HCT116 (cell line): Measurements from ENCODE around the gene ESYT3. TPM values are rescaled to one million over a fixed set of nuclear protein-coding genes. Genes with fewer than 3 reads are reported as not detected.
"Not testable (repeated sequence)": the region's sequence is repeated elsewhere in the genome, so short reads cannot be mapped to it uniquely, and the experiment has no call there.

Source experiments
- ATAC-seq: fragments of 200-7000 bp; cut with Tn5 transposase; 2 replicates; pipeline ENCODE4 v1.9.1; 2020; ENCODE audit warnings: mild to moderate bottlenecking, moderate library complexity
- BruUV-seq: library from RNA; stranded (reverse); fragments of 400-500 nt; replicated peaks from 2 replicates; lab custom pipeline; 2021; lab: Mats Ljungman, UMichigan
- CTCF ChIA-PET: fragments of 300-600 bp; sonication (Branson Sonifier 250); formaldehyde crosslinking; loops from one replicate; lab custom pipeline; 2021; ENCODE audit warnings: antibody characterized with exemption; lab: Charles Lee
- POLR2A ChIA-PET: fragments of 300-600, 350-600 bp; sonication (Branson Sonifier 250); formaldehyde crosslinking; loops from one replicate; lab custom pipeline; 2021; ENCODE audit warnings: antibody characterized with exemption; lab: Charles Lee
- RAD21 ChIA-PET, 2 experiments: fragments of 300-600 bp; sonication (Branson Sonifier 250); formaldehyde crosslinking; loops; one replicate each; lab custom pipeline; 2023; ENCODE audit warnings: low total read pairs in 2 of 2; ENCODE audit not compliant: uncharacterized antibody in 2 of 2, unreplicated experiment in 2 of 2, low non-redundant PET in 1 of 2; lab: Charles Lee
- DNase-seq: peaks from one replicate; pipeline ENCODE4 v3.0.0-alpha.2; 2010; ENCODE audit warnings: low read depth, low spot score
- H2AFZ ChIP-seq: fragments of 200-600 bp; shearing (Covaris generic), sonication (generic); 2 replicates; pipeline ENCODE4 v1.6.1; 2017; ENCODE audit warnings: low read depth, mixed run types, mixed read lengths, antibody characterized with exemption, low read length; ENCODE audit not compliant: poor library complexity, severe bottlenecking
- H3K27ac ChIP-seq: 2 replicates; pipeline ENCODE4 v1.5.1; 2012; ENCODE audit warnings: low read depth, low read length
- H3K27me3 ChIP-seq: fragments of 200-600 bp; sonication (generic); 2 replicates; pipeline ENCODE4 v1.6.1; 2016; ENCODE audit warnings: mixed run types, low read length, mixed read lengths; ENCODE audit not compliant: insufficient read depth
- H3K36me3 ChIP-seq, 2 experiments: fragments of 200-500 bp in 1 of 2; fragments of 200-600 bp in 1 of 2; sonication (Bioruptor generic) in 1 of 2; sonication (generic) in 1 of 2; 2 replicates each; pipeline versions ENCODE4 v1.5.1 to v1.6.1; 2014 to 2016; ENCODE audit warnings: low read length in 2 of 2, inconsistent platforms in 1 of 2, mixed read lengths in 1 of 2, mixed run types in 1 of 2; ENCODE audit not compliant: insufficient read depth in 2 of 2, control insufficient read depth in 1 of 2
- H3K4me1 ChIP-seq, 2 experiments: fragments of 200-600 bp in 1 of 2; sonication (generic) in 1 of 2; 2 replicates each; pipeline versions ENCODE4 v1.5.1 to v1.6.1; 2012 to 2017; ENCODE audit warnings: low read length in 2 of 2, inconsistent platforms in 1 of 2, mild to moderate bottlenecking in 1 of 2, mixed read lengths in 1 of 2, mixed run types in 1 of 2, moderate library complexity in 1 of 2; ENCODE audit not compliant: insufficient read depth in 2 of 2, control insufficient read depth in 1 of 2
- H3K4me2 ChIP-seq: fragments of 200-600 bp; sonication (generic); 2 replicates; pipeline ENCODE4 v1.6.1; 2017; ENCODE audit warnings: mixed run types, low read length, mixed read lengths
- H3K4me3 ChIP-seq, 2 experiments: fragments of 200-600 bp in 1 of 2; sonication (generic) in 1 of 2; replicated peaks in 1 of 2; 2 replicates each; pipeline ENCODE4 v1.5.1; 2011 to 2016; ENCODE audit warnings: low read length in 2 of 2, control low read depth in 1 of 2, low read depth in 1 of 2, mild to moderate bottlenecking in 1 of 2, mixed read lengths in 1 of 2, mixed run types in 1 of 2
- H3K79me2 ChIP-seq: fragments of 200-600 bp; sonication (generic); 2 replicates; pipeline ENCODE4 v1.6.1; 2017; ENCODE audit warnings: mild to moderate bottlenecking, mixed run types, low read length, moderate library complexity, mixed read lengths; ENCODE audit not compliant: insufficient read depth
- H3K9ac ChIP-seq: fragments of 200-600 bp; sonication (generic); 2 replicates; pipeline ENCODE4 v1.6.1; 2016; ENCODE audit warnings: low read length, mixed read lengths
- H3K9me2 ChIP-seq: fragments of 200-600 bp; sonication (generic), shearing (Covaris generic); 2 replicates; pipeline ENCODE4 v1.6.1; 2017; ENCODE audit warnings: mixed run types, mild to moderate bottlenecking, moderate library complexity; ENCODE audit not compliant: insufficient read depth
- H3K9me3 ChIP-seq, 2 experiments: fragments of 200-500 bp in 1 of 2; fragments of 200-600 bp in 1 of 2; sonication (Bioruptor generic) in 1 of 2; sonication (generic) in 1 of 2; 2 replicates each; pipeline ENCODE4 v1.6.1; 2014 to 2017; ENCODE audit warnings: low read length in 2 of 2, mixed read lengths in 2 of 2, inconsistent platforms in 1 of 2, low read depth in 1 of 2, mild to moderate bottlenecking in 1 of 2, mixed run types in 1 of 2, moderate library complexity in 1 of 2; ENCODE audit not compliant: control insufficient read depth in 1 of 2, insufficient read depth in 1 of 2
- H4K20me1 ChIP-seq: fragments of 200-600 bp; sonication (generic), shearing (Covaris generic); 2 replicates; pipeline ENCODE4 v1.6.1; 2017; ENCODE audit warnings: mixed run types, mild to moderate bottlenecking, moderate library complexity; ENCODE audit not compliant: insufficient read depth
- ATF3 ChIP-seq: IDR thresholded peaks from 2 replicates; pipeline ENCODE4 v1.6.1; 2012
- CTCF ChIP-seq, 3 experiments: fragments of 200-600 bp in 1 of 3; sonication (generic) in 1 of 3; IDR thresholded peaks in 2 of 3; conservative IDR thresholded peaks in 1 of 3; 2 replicates each; pipeline ENCODE4 v1.5.1; 2012 to 2017; ENCODE audit warnings: low read depth in 2 of 3, low read length in 2 of 3, antibody characterized with exemption in 1 of 3, borderline replicate concordance in 1 of 3, control low read depth in 1 of 3, mild to moderate bottlenecking in 1 of 3, mixed read lengths in 1 of 3, mixed run types in 1 of 3, moderate library complexity in 1 of 3; ENCODE audit not compliant: insufficient read depth in 1 of 3
- EZH2 ChIP-seq: fragments of 200-600 bp; sonication (generic); IDR thresholded peaks from 2 replicates; pipeline ENCODE4 v1.6.1; 2017; ENCODE audit warnings: antibody characterized with exemption, mixed run types
- YY1 ChIP-seq: IDR thresholded peaks from 2 replicates; pipeline ENCODE4 v1.6.1; 2011; ENCODE audit warnings: low read length, low read depth, moderate library complexity, mild to moderate bottlenecking; ENCODE audit not compliant: insufficient replicate concordance; ENCODE audit errors: extremely low read depth
- ZBTB33 ChIP-seq: IDR thresholded peaks from 2 replicates; pipeline ENCODE4 v1.6.1; 2011; ENCODE audit warnings: mild to moderate bottlenecking, low read length, moderate library complexity; ENCODE audit not compliant: insufficient replicate concordance; ENCODE audit errors: extremely low read depth
- intact Hi-C: fragments of 100-400 bp; cut with micrococcal nuclease; formaldehyde crosslinking; loops from 2 replicates; pipeline ENCODE4 v1.10.0; 2022
- total RNA-seq: library from RNA; stranded (reverse); gene quantifications from one replicate; pipeline ENCODE4 v1.2.1, GENCODE V29; 2021; ENCODE audit not compliant: unreplicated experiment

ESYT3 gene
- total RNA-seq, 1 experiment from 2014 or later = 0.05 TPM

- no peak overlapping the region for H3K9ac ChIP-seq
- BruUV-seq = no TSS peak
- ChIA-PET CTCF (interaction anchor here (1.4 kb wide), 1 partner anchor 523 kb away, joined by 3 read pairs; no protein-coding TSS in a partner anchor), POLR2A (interaction anchor here (0.5 kb wide), 1 partner anchor 18 kb away, joined by 3 read pairs; no protein-coding TSS in a partner anchor), RAD21 (no interaction called here)
- H3K79me2 ChIP-seq = no peaks in the 10 kb centered on the region
- H3K27ac ChIP-seq = no peak overlapping the region
- H2AFZ ChIP-seq = no peak overlapping the region
- H3K4me1 ChIP-seq = peaks cover 0 to 4% of the 10 kb centered on the region in 2 experiments; a peak in 1 of 4 replicates
- ATAC-seq (no peak), DNase-seq (no peak)
- no peaks in the 10 kb centered on the region for H3K27me3 ChIP-seq
- H3K9me2 ChIP-seq = no peaks in the 10 kb centered on the region
- no peak overlapping the region for H3K4me3 ChIP-seq
- no peaks in the 10 kb centered on the region for H3K9me3 ChIP-seq
- no peak overlapping the region for H3K4me2 ChIP-seq
- TF ChIP-seq ZBTB33 = no peak
- TF ChIP-seq EZH2 = no peak
- no peak for TF ChIP-seq ATF3
- TF ChIP-seq YY1 = no peak
- TF ChIP-seq CTCF (IDR thresholded peaks at IDR 0.05 in 2 of 3, conservative IDR thresholded peaks at IDR 0.05 in 1 of 3; ENCODE audit: borderline replicate concordance in 1 of 3, insufficient read depth in 1 of 3, low read depth in 2 of 3, low read length in 2 of 3) = no peak
- H3K36me3 ChIP-seq = no peaks in the 10 kb centered on the region
- H4K20me1 ChIP-seq = no peaks in the 10 kb centered on the region
- intact Hi-C loops = no loop called here
Measured at GRCh38 chr3:138412821-138413551, 21.4 kb upstream of the ESYT3 start.

GRCh38 chr3:138416236-138416635 is 18.2 kb upstream of the ESYT3 start:
- H3K9me2 ChIP-seq, H2AFZ ChIP-seq, H3K36me3 ChIP-seq, H3K9ac ChIP-seq, H3K79me2 ChIP-seq, ATAC-seq, RAD21 ChIA-PET, H3K4me1 ChIP-seq, H3K4me3 ChIP-seq, H3K9me3 ChIP-seq, H3K4me2 ChIP-seq, BruUV-seq, POLR2A ChIA-PET, H3K27me3 ChIP-seq, DNase-seq, H4K20me1 ChIP-seq, H3K27ac ChIP-seq: not testable (repeated sequence)
- CTCF ChIA-PET = interaction anchor here (1.8 kb wide), 1 partner anchor 25 kb away, joined by 4 read pairs; no protein-coding TSS in a partner anchor
- intact Hi-C loops = loop anchor here (5.0 kb wide), 1 partner anchor 176 kb away; the partner anchor contains the start of gene CEP70
